Brain microvascular endothelial cell (primary cell): ENCODE data around the gene CST2.
"Not testable (repeated sequence)": the region's sequence is repeated elsewhere in the genome, so short reads cannot be mapped to it uniquely, and the experiment has no call there.

ENCODE experiments used
- DNase-seq: peaks from one replicate; pipeline ENCODE4 v3.0.0-alpha.2; 2020
- H3K27ac ChIP-seq: fragments of 250-450 bp; sonication (Bioruptor Pico); 2 replicates; pipeline ENCODE4 v1.5.1; 2020; ENCODE audit warnings: mild to moderate bottlenecking, moderate library complexity
- H3K27me3 ChIP-seq: fragments of 250-450 bp; sonication (Bioruptor Pico); replicated peaks from 2 replicates; pipeline ENCODE4 v1.5.1; 2020; ENCODE audit warnings: mild to moderate bottlenecking
- H3K36me3 ChIP-seq: fragments of 250-450 bp; sonication (Bioruptor Pico); replicated peaks from 2 replicates; pipeline ENCODE4 v1.5.1; 2020; ENCODE audit warnings: mild to moderate bottlenecking
- H3K4me3 ChIP-seq: 2 replicates; pipeline ENCODE4 v1.5.1; 2011; ENCODE audit warnings: low read depth, mild to moderate bottlenecking, control low read depth, low read length, moderate library complexity
- in situ Hi-C: cut with HindIII; loops from 2 replicates; pipeline ENCODE4 v1.10.0; 2017; ENCODE audit warnings: low sequenced_read_pairs, low pct_ligation_motif_present
- TF ChIP-seq, protein P1 (sequence below): IDR thresholded peaks from 2 replicates; pipeline ENCODE4 v1.5.1; 2011; ENCODE audit warnings: low read depth, mild to moderate bottlenecking, moderate library complexity, low read length, control low read depth, inconsistent platforms; ENCODE audit errors: missing control alignments

CST2 gene

GRCh38 chr20:23869520-23869919, 43.0 kb upstream of the CST2 start:
- H3K27ac ChIP-seq = no peak overlapping the region
- in situ Hi-C loops = no loop called here
- no peaks in the 10 kb centered on the region for H3K36me3 ChIP-seq
- no peak for DNase-seq
- H3K4me3 ChIP-seq = no peak overlapping the region
- H3K27me3 ChIP-seq = peaks cover 2% of the 10 kb centered on the region
- TF ChIP-seq, protein P1, sequence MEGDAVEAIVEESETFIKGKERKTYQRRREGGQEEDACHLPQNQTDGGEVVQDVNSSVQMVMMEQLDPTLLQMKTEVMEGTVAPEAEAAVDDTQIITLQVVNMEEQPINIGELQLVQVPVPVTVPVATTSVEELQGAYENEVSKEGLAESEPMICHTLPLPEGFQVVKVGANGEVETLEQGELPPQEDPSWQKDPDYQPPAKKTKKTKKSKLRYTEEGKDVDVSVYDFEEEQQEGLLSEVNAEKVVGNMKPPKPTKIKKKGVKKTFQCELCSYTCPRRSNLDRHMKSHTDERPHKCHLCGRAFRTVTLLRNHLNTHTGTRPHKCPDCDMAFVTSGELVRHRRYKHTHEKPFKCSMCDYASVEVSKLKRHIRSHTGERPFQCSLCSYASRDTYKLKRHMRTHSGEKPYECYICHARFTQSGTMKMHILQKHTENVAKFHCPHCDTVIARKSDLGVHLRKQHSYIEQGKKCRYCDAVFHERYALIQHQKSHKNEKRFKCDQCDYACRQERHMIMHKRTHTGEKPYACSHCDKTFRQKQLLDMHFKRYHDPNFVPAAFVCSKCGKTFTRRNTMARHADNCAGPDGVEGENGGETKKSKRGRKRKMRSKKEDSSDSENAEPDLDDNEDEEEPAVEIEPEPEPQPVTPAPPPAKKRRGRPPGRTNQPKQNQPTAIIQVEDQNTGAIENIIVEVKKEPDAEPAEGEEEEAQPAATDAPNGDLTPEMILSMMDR = no peak

GRCh38 chr20:23868321-23868720, 41.8 kb upstream of the CST2 start:
- Histone ChIP-seq H3K36me3 (no peaks in the 10 kb centered on the region), H3K27ac (no peak overlapping the region), H3K27me3 (peaks cover 2% of the 10 kb centered on the region), H3K4me3 (no peak overlapping the region)
- no peak for DNase-seq
- in situ Hi-C loops = no loop called here
- TF ChIP-seq, protein P1 = no peak

DNA sequence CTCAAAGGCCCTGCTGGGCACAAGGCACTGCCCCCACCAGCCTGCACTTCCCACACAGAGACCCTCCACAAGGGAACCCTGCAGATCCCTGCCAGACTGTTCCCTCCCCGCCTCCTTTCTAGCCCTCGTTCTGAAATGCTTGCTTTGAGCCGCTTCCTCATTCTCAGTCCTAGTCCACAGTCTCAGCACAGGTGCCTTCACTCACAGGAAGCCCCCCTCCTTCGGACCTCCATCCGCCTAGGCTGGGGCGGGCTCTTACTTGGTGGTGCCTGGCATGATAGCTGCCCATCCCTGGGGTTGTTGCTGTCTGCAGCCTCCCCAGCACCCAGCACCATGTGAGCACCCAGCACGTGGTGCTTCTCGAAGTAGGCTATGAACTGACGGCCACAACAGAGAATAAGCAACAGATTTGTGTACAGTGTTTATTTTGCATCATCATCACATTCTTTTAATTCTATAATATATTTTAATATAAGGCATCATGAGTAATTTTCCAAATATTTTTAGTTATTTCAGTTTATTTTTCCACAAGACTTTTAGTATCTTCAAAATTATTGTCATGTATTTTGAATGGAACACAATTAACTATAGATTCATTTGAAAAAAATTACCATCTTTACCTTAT, 40.7 kb upstream of the CST2 start:
- Histone ChIP-seq H3K4me3 (no peak overlapping the region), H3K36me3 (no peaks in the 10 kb centered on the region), H3K27me3 (peaks cover 2% of the 10 kb centered on the region), H3K27ac (no peak overlapping the region)
- in situ Hi-C loops = no loop called here
- TF ChIP-seq, protein P1 = no peak
- DNase-seq = no peak

DNA sequence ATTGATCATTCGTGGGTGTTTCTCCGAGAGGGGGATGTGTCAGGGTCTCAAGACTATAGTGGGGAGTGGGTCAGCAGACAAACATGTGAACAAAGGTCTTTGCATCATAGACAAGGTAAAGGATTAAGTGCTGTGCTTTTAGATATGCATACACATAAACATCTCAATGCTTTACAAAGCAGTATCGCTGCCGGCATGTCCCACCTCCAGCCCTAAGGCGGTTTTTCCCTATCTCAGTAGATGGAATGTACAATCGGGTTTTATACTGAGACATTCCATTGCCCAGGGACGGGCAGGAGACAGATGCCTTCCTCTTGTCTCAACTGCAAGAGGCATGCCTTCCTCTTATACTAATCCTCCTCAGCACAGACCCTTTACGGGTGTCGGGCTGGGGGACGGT, 34.2 kb upstream of the CST2 start:
- H3K36me3 ChIP-seq, DNase-seq, in situ Hi-C loops, H3K27me3 ChIP-seq, H3K4me3 ChIP-seq, H3K27ac ChIP-seq: not testable (repeated sequence)

DNA sequence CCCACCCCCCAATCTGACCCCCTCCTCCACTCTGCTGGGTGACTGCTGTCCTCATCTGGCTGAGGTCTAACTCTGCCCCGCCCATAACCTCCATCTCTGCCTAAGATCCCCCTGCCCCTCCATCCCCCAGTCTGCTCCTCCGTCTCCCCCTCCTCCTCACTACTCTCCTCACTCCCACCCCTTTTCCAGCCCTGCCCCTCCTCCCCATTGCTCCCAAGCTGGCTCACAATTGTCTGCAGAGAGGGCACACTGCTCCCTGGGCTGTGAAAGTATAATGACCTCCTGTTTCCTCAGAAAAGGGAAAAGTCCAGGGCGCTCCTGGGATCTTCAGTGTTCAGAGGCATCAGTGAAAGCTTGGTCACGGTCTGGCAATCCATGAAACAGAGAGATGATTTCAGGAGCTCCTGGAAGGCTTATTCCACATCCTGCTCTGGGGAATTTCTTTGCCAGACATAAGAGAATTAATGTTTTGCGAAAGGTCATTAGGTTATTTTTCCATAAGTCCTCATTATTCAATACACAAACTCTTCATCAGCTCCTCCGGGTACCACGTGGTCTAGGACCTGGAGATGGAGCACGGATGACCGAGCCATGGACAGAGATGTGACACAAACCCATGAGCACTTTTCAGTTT, 31.6 kb upstream of the CST2 start:
- H3K27ac ChIP-seq = no peak overlapping the region
- no peaks in the 10 kb centered on the region for H3K36me3 ChIP-seq
- in situ Hi-C loops = no loop called here
- H3K27me3 ChIP-seq = no peaks in the 10 kb centered on the region
- DNase-seq = no peak
- no peak overlapping the region for H3K4me3 ChIP-seq
- TF ChIP-seq, protein P1 = no peak

DNA sequence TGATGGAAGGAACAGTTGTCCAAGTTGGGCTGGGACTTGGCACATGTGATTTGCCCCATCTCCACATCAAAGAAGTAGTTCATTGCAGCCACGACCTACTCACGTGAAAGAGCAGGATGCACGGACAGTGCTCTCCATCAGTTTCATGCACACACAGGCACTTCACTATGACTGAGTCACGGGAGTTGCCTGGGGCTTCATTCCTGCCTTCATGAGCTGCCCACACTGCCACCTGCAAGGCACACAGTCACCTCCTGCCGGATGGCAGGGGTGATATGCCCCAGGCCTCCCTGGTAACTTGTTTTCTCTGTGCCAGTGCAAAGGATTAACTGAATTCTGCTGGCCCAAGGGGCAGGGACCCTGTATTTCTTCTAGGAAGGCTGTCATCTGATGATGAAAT, 30.2 kb upstream of the CST2 start:
- Histone ChIP-seq H3K36me3 (no peaks in the 10 kb centered on the region), H3K4me3 (no peak overlapping the region), H3K27me3 (no peaks in the 10 kb centered on the region), H3K27ac (no peak overlapping the region)
- DNase-seq = no peak
- TF ChIP-seq, protein P1 = no peak
- in situ Hi-C loops = no loop called here
